Natural killer cell (primary cell): Measurements from ENCODE around the gene ODF2. TPM values are rescaled to one million over a fixed set of nuclear protein-coding genes. Genes with fewer than 3 reads are reported as not detected.
"Not testable (repeated sequence)": the region's sequence is repeated elsewhere in the genome, so short reads cannot be mapped to it uniquely, and the experiment has no call there.

ENCODE experiments used
- ATAC-seq, 3 donors: fragments of 150-1000 bp in 2 of 3; fragments of 200-7000 bp in 1 of 3; cut with Tn5 transposase; 1 replicate in 1 of 3; 2 replicates in 2 of 3; pipeline ENCODE4 v1.10.0; 2021; ENCODE audit warnings: mild to moderate bottlenecking in 2 of 3, moderate library complexity in 2 of 3
- DNase-seq, 2 donors: peaks; one replicate each; pipeline versions ENCODE4 v3.0.0 to v3.0.0-alpha.2; 2013 to 2021; ENCODE audit warnings: mixed read lengths in 1 of 2
- H3K27ac ChIP-seq: one replicate; pipeline ENCODE4 v1.5.1; 2013; ENCODE audit warnings: mild to moderate bottlenecking, low read length
- H3K27me3 ChIP-seq: one replicate; pipeline ENCODE4 v1.6.1; 2013; ENCODE audit warnings: low read length; ENCODE audit not compliant: control insufficient read depth, insufficient read depth
- H3K36me3 ChIP-seq: one replicate; pipeline ENCODE4 v1.6.1; 2013; ENCODE audit warnings: low read length; ENCODE audit not compliant: control insufficient read depth, insufficient read depth
- H3K4me1 ChIP-seq: one replicate; pipeline ENCODE4 v1.6.1; 2013; ENCODE audit warnings: low read length; ENCODE audit not compliant: control insufficient read depth, insufficient read depth
- H3K4me3 ChIP-seq: one replicate; pipeline ENCODE4 v1.5.1; 2013; ENCODE audit warnings: low read length
- H3K9me3 ChIP-seq: one replicate; pipeline ENCODE4 v1.6.1; 2013; ENCODE audit warnings: low read length; ENCODE audit not compliant: control insufficient read depth, insufficient read depth
- H3K27ac Mint-ChIP-seq, 2 donors: one replicate each; pipeline ENCODE4 v1.8.0; 2022; ENCODE audit warnings: mild to moderate bottlenecking in 2 of 2, mixed read lengths in 2 of 2, moderate library complexity in 1 of 2
- H3K27me3 Mint-ChIP-seq, 2 donors: one replicate each; pipeline ENCODE4 v1.8.0; 2022; ENCODE audit warnings: low read depth in 2 of 2, mixed read lengths in 2 of 2
- H3K36me3 Mint-ChIP-seq: one replicate; pipeline ENCODE4 v1.8.0; 2022; ENCODE audit warnings: mixed read lengths
- H3K4me1 Mint-ChIP-seq, 2 donors: one replicate each; pipeline ENCODE4 v1.8.0; 2022; ENCODE audit warnings: mixed read lengths in 2 of 2
- H3K4me3 Mint-ChIP-seq: one replicate; pipeline ENCODE4 v1.8.0; 2022; ENCODE audit warnings: mild to moderate bottlenecking, moderate library complexity, mixed read lengths
- H3K9me3 Mint-ChIP-seq, 2 donors: one replicate each; pipeline ENCODE4 v1.8.0; 2022; ENCODE audit warnings: mixed read lengths in 2 of 2
- CTCF ChIP-seq: fragments of 200-600 bp; IDR thresholded peaks from one replicate; pipeline ENCODE4 v1.8.0; 2022; ENCODE audit warnings: antibody characterized with exemption
- WGBS: methylation state at CpG from one replicate; pipeline ENCODE4 v1.1.7; 2013; ENCODE audit warnings: missing lambda C conversion rate; ENCODE audit not compliant: insufficient coverage; 5-methylcytosine and 5-hydroxymethylcytosine counted together
- intact Hi-C: fragments of 100-400 bp; cut with micrococcal nuclease; formaldehyde crosslinking; loops from one replicate; pipeline ENCODE4 v1.14.2; 2022
- total RNA-seq, 4 donors: library from RNA; stranded (reverse); fragments of 120-200 nt in 1 of 4; gene quantifications; one replicate each; pipeline versions ENCODE4 v1.2.3 to v1.2.4, GENCODE V29; 2013 to 2022

ODF2 gene
- total RNA-seq, 3 donors from 2014 or later (not counting 1 experiment from before 2014, with no cell fraction given), result 36.4 to 44.4 (median 37.5) TPM

GRCh38 chr9:128412120-128412790 lies 43.6 kb upstream of the ODF2 start:
- Histone ChIP-seq H3K4me3 (no peak overlapping the region), H3K27ac (no peak overlapping the region), H3K9me3 (no peaks in the 10 kb centered on the region), H3K4me1 (no peaks in the 10 kb centered on the region), H3K27me3 (peaks cover 2% of the 10 kb centered on the region), H3K36me3 (no peaks in the 10 kb centered on the region)
- Mint-ChIP-seq H3K9me3 (no peaks in the 10 kb centered on the region), H3K27ac (no peak overlapping the region), H3K27me3 (peaks cover 30 to 35% of the 10 kb centered on the region in 2 donors), H3K4me1 (peaks cover 0 to 10% of the 10 kb centered on the region in 2 donors), H3K4me3 (no peak overlapping the region), H3K36me3 (no peaks in the 10 kb centered on the region)
- intact Hi-C loops, result loop anchor here (1.0 kb wide), 1 partner anchor 50 kb away; no protein-coding TSS in a partner anchor
- 17% methylated on average over 13 of the region's 13 CpGs for WGBS
- peak; percentile 33 for TF ChIP-seq CTCF
- peak; percentile 39 to 63 for DNase-seq
- ATAC-seq, result peak in 2 of 3 donors; percentile 46 to 69

GRCh38 chr9:128413728-128414127 lies 42.1 kb upstream of the ODF2 start:
- H3K36me3 Mint-ChIP-seq, H3K36me3 ChIP-seq, H3K9me3 Mint-ChIP-seq, H3K27ac ChIP-seq, H3K4me3 ChIP-seq, DNase-seq, H3K4me1 ChIP-seq, H3K27me3 ChIP-seq, H3K9me3 ChIP-seq, intact Hi-C loops, H3K4me1 Mint-ChIP-seq, H3K27ac Mint-ChIP-seq, H3K4me3 Mint-ChIP-seq, ATAC-seq: not testable (repeated sequence)
- H3K27me3 Mint-ChIP-seq, result peaks cover 30% of the 10 kb centered on the region in 2 donors
- 91% methylated on average over 13 of the region's 13 CpGs for WGBS

- H3K9me3 Mint-ChIP-seq, result no peaks in the 10 kb centered on the region
- H3K4me3 Mint-ChIP-seq, result no peak overlapping the region
- Histone ChIP-seq H3K4me1 (peaks cover 6% of the 10 kb centered on the region), H3K27me3 (peaks cover 9% of the 10 kb centered on the region), H3K36me3 (no peaks in the 10 kb centered on the region), H3K9me3 (no peaks in the 10 kb centered on the region), H3K27ac (no peak overlapping the region), H3K4me3 (no peak overlapping the region)
- DNase-seq, result no peak
- WGBS, result 69% methylated on average over 3 of the region's 3 CpGs
- no peaks in the 10 kb centered on the region for H3K36me3 Mint-ChIP-seq
- ATAC-seq, result no peak
- intact Hi-C loops, result no loop called here
- no peak for TF ChIP-seq CTCF
- peaks cover 0 to 13% of the 10 kb centered on the region in 2 donors for H3K4me1 Mint-ChIP-seq
- peaks cover 27 to 30% of the 10 kb centered on the region in 2 donors for H3K27me3 Mint-ChIP-seq
- H3K27ac Mint-ChIP-seq, result no peak overlapping the region
These were observed 41.3 kb upstream of the ODF2 start for GRCh38 chr9:128414461-128414860.

- no peak for DNase-seq
- no peaks in the 10 kb centered on the region for H3K36me3 Mint-ChIP-seq
- Histone ChIP-seq H3K4me1 (peaks cover 12% of the 10 kb centered on the region), H3K27ac (no peak overlapping the region), H3K36me3 (no peaks in the 10 kb centered on the region), H3K4me3 (no peak overlapping the region), H3K27me3 (peaks cover 12% of the 10 kb centered on the region), H3K9me3 (no peaks in the 10 kb centered on the region)
- ATAC-seq, result no peak
- TF ChIP-seq CTCF, result no peak
- no peak overlapping the region for H3K4me3 Mint-ChIP-seq
- no peaks in the 10 kb centered on the region for H3K9me3 Mint-ChIP-seq
- 81% methylated on average over 2 of the region's 2 CpGs for WGBS
- H3K27me3 Mint-ChIP-seq, result peaks cover 27 to 30% of the 10 kb centered on the region in 2 donors
- H3K4me1 Mint-ChIP-seq, result peaks cover 0 to 20% of the 10 kb centered on the region in 2 donors
- H3K27ac Mint-ChIP-seq, result peak overlapping the region in 1 of 2 donors; percentile 3
- intact Hi-C loops, result no loop called here
These were observed 40.5 kb upstream of the ODF2 start for GRCh38 chr9:128415281-128415680.
